GM19397 (cell line): Measurements from ENCODE around the gene SMARCD3.

Experiments used
- ATAC-seq: cut with Tn5 transposase; IDR thresholded peaks from one replicate; pipeline ENCODE4 v1.9.1; 2021; ENCODE audit warnings: mild to moderate bottlenecking, moderate library complexity; ENCODE audit not compliant: unreplicated experiment

Gene SMARCD3

GRCh38 chr7:151272877-151273276, 24.4 kb upstream of the SMARCD3 start:
- no peak for ATAC-seq

GRCh38 chr7:151272405-151272804, 23.9 kb upstream of the SMARCD3 start:
- no peak for ATAC-seq

GRCh38 chr7:151271699-151272355, 23.3 kb upstream of the SMARCD3 start:
- no peak for ATAC-seq

GRCh38 chr7:151269511-151269910, 21.0 kb upstream of the SMARCD3 start:
- ATAC-seq = no peak

- no peak for ATAC-seq
These were observed 16.9 kb upstream of the SMARCD3 start for GRCh38 chr7:151265351-151265931.

GRCh38 chr7:151264615-151265014, 16.1 kb upstream of the SMARCD3 start:
- ATAC-seq = no peak

- no peak for ATAC-seq
These were observed 13.0 kb upstream of the SMARCD3 start for GRCh38 chr7:151261529-151261928.

- no peak for ATAC-seq
These were observed 12.4 kb upstream of the SMARCD3 start for GRCh38 chr7:151260883-151261282.

- ATAC-seq = no peak
These were observed 12.0 kb upstream of the SMARCD3 start for GRCh38 chr7:151260471-151260870.

GRCh38 chr7:151257990-151258389, 9.5 kb upstream of the SMARCD3 start:
- no peak for ATAC-seq

- ATAC-seq = no peak
These were observed 8.0 kb upstream of the SMARCD3 start for GRCh38 chr7:151256410-151257045.

- no peak for ATAC-seq
These were observed 6.9 kb upstream of the SMARCD3 start for GRCh38 chr7:151255390-151255789.

- no peak for ATAC-seq
These were observed 6.4 kb upstream of the SMARCD3 start for GRCh38 chr7:151254851-151255250.

GRCh38 chr7:151254316-151254715, 5.8 kb upstream of the SMARCD3 start:
- no peak for ATAC-seq

- no peak for ATAC-seq
These were observed 4.6 kb upstream of the SMARCD3 start for GRCh38 chr7:151252961-151253711.

GRCh38 chr7:151252561-151252835, 4.0 kb upstream of the SMARCD3 start:
- no peak for ATAC-seq

- no peak for ATAC-seq
These were observed 3.4 kb upstream of the SMARCD3 start for GRCh38 chr7:151251689-151252560.

- no peak for ATAC-seq
These were observed 2.8 kb upstream of the SMARCD3 start for GRCh38 chr7:151251328-151251688.

GRCh38 chr7:151250181-151251132, 2.0 kb upstream of the SMARCD3 start:
- no peak for ATAC-seq

- no peak for ATAC-seq
These were observed 1.2 kb upstream of the SMARCD3 start for GRCh38 chr7:151249732-151250072.
